PC-3 (cell line): ENCODE measurements around the gene FLAD1. TPM values are rescaled to one million over a fixed set of nuclear protein-coding genes. Genes with fewer than 3 reads are reported as not detected.

Experiments used
- ATAC-seq: fragments of 200-7000 bp; cut with Tn5 transposase; 2 replicates; pipeline ENCODE4 v1.9.1; 2020; ENCODE audit warnings: mild to moderate bottlenecking, moderate library complexity
- BruUV-seq: library from RNA; stranded (reverse); fragments of 400-500 nt; replicated peaks from 2 replicates; lab custom pipeline; 2021; lab: Mats Ljungman, UMichigan
- CTCF ChIA-PET: fragments of 300-600 bp; sonication (Branson Sonifier 250); formaldehyde crosslinking; loops from one replicate; lab custom pipeline; 2022; ENCODE audit warnings: antibody characterized with exemption; lab: Charles Lee
- POLR2A ChIA-PET: fragments of 300-600 bp; sonication (Branson Sonifier 250); formaldehyde crosslinking; loops from one replicate; lab custom pipeline; 2022; ENCODE audit warnings: antibody characterized with exemption; ENCODE audit not compliant: unreplicated experiment; lab: Charles Lee
- DNase-seq: peaks from one replicate; pipeline ENCODE4 v3.0.0-alpha.2; 2015
- H2AFZ ChIP-seq: fragments of 300-600 bp; sonication (generic); 2 replicates; pipeline ENCODE4 v1.6.0; 2016; ENCODE audit warnings: antibody characterized with exemption, low read length
- H3F3A ChIP-seq: fragments of 300-600 bp; sonication (generic); one replicate; pipeline ENCODE4 v1.6.0; 2017; ENCODE audit warnings: antibody characterized with exemption, low read length, control low read depth, mild to moderate bottlenecking; ENCODE audit not compliant: unreplicated experiment
- H3K27ac ChIP-seq: fragments of 300-600 bp; sonication (generic); 2 replicates; pipeline ENCODE4 v1.5.1; 2016; ENCODE audit warnings: mild to moderate bottlenecking, low read length
- H3K27me3 ChIP-seq: fragments of 300-600 bp; sonication (generic); 2 replicates; pipeline ENCODE4 v1.6.1; 2016; ENCODE audit warnings: low read length, mixed read lengths
- H3K36me3 ChIP-seq: fragments of 300-600 bp; sonication (generic); 2 replicates; pipeline ENCODE4 v1.6.1; 2016; ENCODE audit warnings: low read depth, mixed run types, low read length, mixed read lengths
- H3K4me1 ChIP-seq: fragments of 300-600 bp; sonication (generic); 2 replicates; pipeline ENCODE4 v1.5.1; 2016; ENCODE audit warnings: low read length; ENCODE audit not compliant: insufficient read depth
- H3K4me2 ChIP-seq: fragments of 300-600 bp; sonication (generic); 2 replicates; pipeline ENCODE4 v1.6.0; 2016; ENCODE audit warnings: low read length
- H3K4me3 ChIP-seq: fragments of 300-600 bp; sonication (generic); 2 replicates; pipeline ENCODE4 v1.5.1; 2016; ENCODE audit warnings: mild to moderate bottlenecking, low read length, mixed read lengths
- H3K79me2 ChIP-seq: fragments of 300-600 bp; sonication (generic); 2 replicates; pipeline ENCODE4 v1.6.1; 2017; ENCODE audit warnings: low read length, mixed read lengths
- H3K9ac ChIP-seq: fragments of 300-600 bp; sonication (generic); 2 replicates; pipeline ENCODE4 v1.6.0; 2016; ENCODE audit warnings: mild to moderate bottlenecking, low read length
- H3K9me2 ChIP-seq: fragments of 300-600 bp; sonication (generic); replicated peaks from 2 replicates; pipeline ENCODE4 v1.6.1; 2016; ENCODE audit warnings: mixed run types, low read length, mixed read lengths
- H3K9me3 ChIP-seq: fragments of 300-600 bp; sonication (generic); 2 replicates; pipeline ENCODE4 v1.6.1; 2016; ENCODE audit warnings: low read length, mixed read lengths
- H4K20me1 ChIP-seq: fragments of 300-600 bp; sonication (generic); 2 replicates; pipeline ENCODE4 v1.6.1; 2016; ENCODE audit warnings: low read length, mixed read lengths
- EZH2 ChIP-seq: fragments of 300-600 bp; sonication (generic); IDR thresholded peaks from one replicate; pipeline ENCODE4 v1.6.1; 2017; ENCODE audit warnings: antibody characterized with exemption, mild to moderate bottlenecking, low read length; ENCODE audit not compliant: unreplicated experiment
- EZH2phosphoT487 ChIP-seq: fragments of 300-600 bp; sonication (generic); IDR thresholded peaks from 2 replicates; pipeline ENCODE4 v1.6.1; 2018; ENCODE audit warnings: mild to moderate bottlenecking, antibody characterized with exemption, low read length, borderline replicate concordance
- intact Hi-C: fragments of 100-400 bp; cut with micrococcal nuclease; formaldehyde crosslinking; loops from 2 replicates; pipeline ENCODE4 v1.9.0; 2023
- total RNA-seq: library from RNA; depleted of rRNA; stranded (reverse); fragments of >200 nt; gene quantifications from 2 replicates; pipeline ENCODE4 v1.2.3, GENCODE V29; 2014
- TF ChIP-seq, protein P1 (sequence below): fragments of 300-600 bp; sonication (generic); conservative IDR thresholded peaks from 2 replicates; pipeline ENCODE4 v1.5.1; 2017; ENCODE audit warnings: antibody characterized with exemption, low read depth, mild to moderate bottlenecking, low read length

Gene FLAD1
- total RNA-seq, 1 experiment from 2014 or later, result 84.0 TPM

DNA sequence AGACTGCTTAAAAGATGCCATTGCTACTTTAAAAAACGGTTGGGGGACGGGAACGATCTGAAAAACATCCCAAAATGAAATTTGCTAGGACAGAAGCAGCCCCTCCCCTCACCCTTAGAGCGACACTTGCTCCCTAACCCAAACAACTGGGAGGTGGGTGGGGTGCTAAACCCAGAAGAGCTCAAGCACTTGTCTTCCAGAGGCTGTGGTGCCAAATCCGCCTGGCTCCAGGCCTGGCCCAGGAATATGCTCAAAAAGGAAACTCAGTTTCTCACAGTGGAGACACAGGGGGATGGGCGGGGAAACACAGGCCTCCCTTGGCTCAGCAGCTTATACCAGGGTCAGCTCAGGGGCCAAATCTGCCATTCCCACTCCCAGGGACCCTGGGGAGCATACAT is 26.6 kb upstream of the FLAD1 start:
- intact Hi-C loops, result no loop called here
- H3K36me3 ChIP-seq, result peaks cover 8% of the 10 kb centered on the region; the same call in 1 of the 2 replicates
- H3K4me1 ChIP-seq, result peaks cover 21% of the 10 kb centered on the region
- no peak overlapping the region for H3K27ac ChIP-seq
- H4K20me1 ChIP-seq, result no peaks in the 10 kb centered on the region
- TF ChIP-seq EZH2 (no peak), EZH2phosphoT487 (no peak)
- TF ChIP-seq, protein P1, sequence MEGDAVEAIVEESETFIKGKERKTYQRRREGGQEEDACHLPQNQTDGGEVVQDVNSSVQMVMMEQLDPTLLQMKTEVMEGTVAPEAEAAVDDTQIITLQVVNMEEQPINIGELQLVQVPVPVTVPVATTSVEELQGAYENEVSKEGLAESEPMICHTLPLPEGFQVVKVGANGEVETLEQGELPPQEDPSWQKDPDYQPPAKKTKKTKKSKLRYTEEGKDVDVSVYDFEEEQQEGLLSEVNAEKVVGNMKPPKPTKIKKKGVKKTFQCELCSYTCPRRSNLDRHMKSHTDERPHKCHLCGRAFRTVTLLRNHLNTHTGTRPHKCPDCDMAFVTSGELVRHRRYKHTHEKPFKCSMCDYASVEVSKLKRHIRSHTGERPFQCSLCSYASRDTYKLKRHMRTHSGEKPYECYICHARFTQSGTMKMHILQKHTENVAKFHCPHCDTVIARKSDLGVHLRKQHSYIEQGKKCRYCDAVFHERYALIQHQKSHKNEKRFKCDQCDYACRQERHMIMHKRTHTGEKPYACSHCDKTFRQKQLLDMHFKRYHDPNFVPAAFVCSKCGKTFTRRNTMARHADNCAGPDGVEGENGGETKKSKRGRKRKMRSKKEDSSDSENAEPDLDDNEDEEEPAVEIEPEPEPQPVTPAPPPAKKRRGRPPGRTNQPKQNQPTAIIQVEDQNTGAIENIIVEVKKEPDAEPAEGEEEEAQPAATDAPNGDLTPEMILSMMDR, result no peak
- H3K27me3 ChIP-seq, result no peaks in the 10 kb centered on the region
- H2AFZ ChIP-seq, result peak overlapping the region; percentile 64; the same call in 1 of the 2 replicates
- no peaks in the 10 kb centered on the region for H3K9me3 ChIP-seq
- ChIA-PET CTCF (interaction anchor here (1.2 to 1.5 kb wide), 2 partner anchors 13 to 17 kb away, joined by 7 to 8 read pairs; no protein-coding TSS in a partner anchor), POLR2A (no interaction called here)
- peak overlapping the region; percentile 35; the same call in 1 of the 2 replicates for H3K9ac ChIP-seq
- BruUV-seq, result TSS peak; percentile 89
- ATAC-seq (peak; percentile 1; the same call in 1 of the 2 replicates), DNase-seq (no peak)
- peak overlapping the region; percentile 89 for H3K4me2 ChIP-seq
- H3K4me3 ChIP-seq, result peak overlapping the region; percentile 69
- peaks cover 24% of the 10 kb centered on the region for H3K79me2 ChIP-seq
- H3K9me2 ChIP-seq, result no peaks in the 10 kb centered on the region
- no peaks in the 10 kb centered on the region for H3F3A ChIP-seq

DNA sequence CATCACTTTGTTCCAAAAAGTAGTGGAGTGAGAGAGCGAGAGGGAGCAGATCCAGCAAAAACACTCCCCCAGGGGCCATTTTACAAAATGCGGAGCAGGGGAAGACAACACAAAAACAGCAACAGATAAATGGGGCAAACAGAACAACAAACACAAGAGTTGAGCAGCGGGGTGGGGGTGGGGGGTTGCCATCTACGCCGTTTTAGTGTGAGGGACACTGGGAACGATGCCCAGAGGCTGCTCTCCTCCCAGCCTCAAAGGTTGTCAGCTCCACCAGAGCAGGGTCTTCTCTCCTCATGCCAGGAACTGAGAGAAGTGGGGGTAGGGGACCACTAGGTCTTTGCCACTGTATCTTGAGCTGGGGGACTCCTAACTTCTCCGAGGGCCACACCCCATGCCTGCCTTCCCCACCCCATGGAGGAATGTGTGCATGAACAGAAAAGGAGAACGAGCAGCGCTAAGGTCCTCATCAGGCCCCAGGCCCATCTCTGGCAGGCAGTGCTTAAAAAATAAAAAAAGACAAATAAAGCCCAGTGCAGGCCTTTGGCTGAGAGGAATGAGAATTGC is 26.0 kb upstream of the FLAD1 start:
- Histone ChIP-seq H3F3A (no peaks in the 10 kb centered on the region), H3K27me3 (no peaks in the 10 kb centered on the region), H3K4me1 (peaks cover 21% of the 10 kb centered on the region), H4K20me1 (no peaks in the 10 kb centered on the region), H3K9me2 (no peaks in the 10 kb centered on the region), H2AFZ (no peak overlapping the region), H3K4me2 (no peak overlapping the region), H3K79me2 (peaks cover 27% of the 10 kb centered on the region), H3K4me3 (no peak overlapping the region), H3K27ac (no peak overlapping the region), H3K36me3 (peaks cover 8% of the 10 kb centered on the region; the same call in 1 of the 2 replicates), H3K9me3 (no peaks in the 10 kb centered on the region), H3K9ac (no peak overlapping the region)
- ChIA-PET CTCF (no interaction called here), POLR2A (interaction anchor here (0.7 kb wide), 1 partner anchor 351 kb away, joined by 4 read pairs; no protein-coding TSS in a partner anchor)
- intact Hi-C loops, result no loop called here
- BruUV-seq, result no TSS peak
- ATAC-seq, result no peak
- DNase-seq, result no peak
- TF ChIP-seq EZH2 (no peak), EZH2phosphoT487 (no peak)
- TF ChIP-seq, protein P1, result no peak

DNA sequence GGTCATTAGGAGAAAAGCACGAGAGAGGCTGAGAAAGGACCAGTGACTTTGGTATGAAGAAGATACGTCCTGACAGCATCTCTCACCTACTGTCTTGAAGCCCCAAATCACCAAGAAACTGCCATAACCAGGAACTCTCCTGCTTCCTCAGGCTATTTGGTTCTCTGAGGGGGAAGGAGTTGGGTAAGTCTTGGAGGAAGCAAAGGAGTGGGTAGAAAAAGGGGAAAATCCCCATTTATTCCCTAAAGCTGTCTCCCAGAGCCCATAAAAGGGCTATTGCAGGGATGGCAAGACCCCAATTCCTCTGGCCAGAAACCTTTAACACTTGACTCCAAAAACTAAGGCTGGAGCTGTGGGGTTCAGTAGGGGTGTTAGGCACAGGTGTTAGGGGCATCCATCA is 25.1 kb upstream of the FLAD1 start:
- ATAC-seq (no peak), DNase-seq (no peak)
- POLR2A ChIA-PET, result no interaction called here
- H3K4me1 ChIP-seq, result peaks cover 30% of the 10 kb centered on the region
- no peak overlapping the region for H2AFZ ChIP-seq
- H3K79me2 ChIP-seq, result peaks cover 36% of the 10 kb centered on the region
- H3K9me2 ChIP-seq, result no peaks in the 10 kb centered on the region
- no peaks in the 10 kb centered on the region for H3F3A ChIP-seq
- no peaks in the 10 kb centered on the region for H3K27me3 ChIP-seq
- H3K4me3 ChIP-seq, result no peak overlapping the region
- H3K4me2 ChIP-seq, result no peak overlapping the region
- no peak overlapping the region for H3K9ac ChIP-seq
- peaks cover 10% of the 10 kb centered on the region; the same call in 1 of the 2 replicates for H3K36me3 ChIP-seq
- H3K27ac ChIP-seq, result no peak overlapping the region
- BruUV-seq, result TSS peak; percentile 0
- TF ChIP-seq, protein P1, result no peak
- TF ChIP-seq EZH2phosphoT487, result no peak
- TF ChIP-seq EZH2, result no peak
- intact Hi-C loops, result no loop called here
- H4K20me1 ChIP-seq, result no peaks in the 10 kb centered on the region
- CTCF ChIA-PET, result no interaction called here
- no peaks in the 10 kb centered on the region for H3K9me3 ChIP-seq
